GM12864 (cell line): ENCODE data around the gene BFSP1.

Source experiments
- DNase-seq: peaks from one replicate; pipeline ENCODE4 v3.0.0-alpha.2; 2011; ENCODE audit warnings: low read depth
- H3K4me3 ChIP-seq: 2 replicates; pipeline ENCODE4 v1.5.1; 2011; ENCODE audit warnings: mild to moderate bottlenecking, low read depth, low read length, control low read depth
- CTCF ChIP-seq: IDR thresholded peaks from 2 replicates; pipeline ENCODE4 v1.5.1; 2011; ENCODE audit warnings: low read depth, mild to moderate bottlenecking, moderate library complexity, low read length, control low read depth, inconsistent platforms; ENCODE audit errors: missing control alignments

The BFSP1 gene

DNA sequence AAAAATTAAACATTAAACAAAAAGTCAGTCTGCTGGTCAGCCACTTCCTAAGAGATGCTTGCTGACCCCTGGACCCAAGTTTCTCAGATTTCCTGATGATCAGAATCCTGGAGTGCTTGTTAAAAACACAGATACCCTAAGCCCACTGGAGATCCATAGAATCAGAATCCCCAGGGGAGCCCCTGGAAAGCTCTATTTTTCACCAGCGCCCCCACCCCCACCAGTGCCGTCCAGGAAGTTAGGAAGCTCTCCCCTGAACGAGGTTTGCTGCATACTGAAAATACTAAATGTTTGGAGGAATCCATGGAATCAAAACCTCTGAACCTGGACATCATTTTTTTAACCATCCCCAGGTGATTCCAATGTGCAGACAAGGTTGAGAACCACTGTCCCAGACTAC lies 69.2 kb downstream of the BFSP1 start:
- DNase-seq: no peak
- no peak overlapping the region for H3K4me3 ChIP-seq
- TF ChIP-seq CTCF: no peak

DNA sequence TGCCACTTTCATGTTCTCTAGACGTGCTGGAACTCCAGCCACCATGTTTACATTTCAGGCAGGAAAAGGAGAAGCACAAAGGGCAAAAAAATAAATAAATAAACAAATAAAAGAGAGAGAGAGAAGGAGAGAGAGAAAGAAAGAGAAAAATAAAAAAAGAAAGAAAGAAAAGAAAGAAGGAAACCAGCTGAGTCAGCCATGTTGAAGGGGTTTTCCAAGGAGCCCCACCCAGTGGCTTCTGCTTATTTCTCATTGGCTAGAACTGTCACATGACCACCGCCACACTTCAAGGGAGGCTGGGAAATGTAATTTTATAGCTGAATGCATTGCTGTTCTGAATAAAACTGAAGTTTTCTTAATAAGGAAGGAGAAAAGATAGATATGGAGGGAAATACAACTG lies 71.1 kb downstream of the BFSP1 start:
- TF ChIP-seq CTCF: no peak
- DNase-seq: no peak
- no peak overlapping the region for H3K4me3 ChIP-seq

- TF ChIP-seq CTCF: no peak
- H3K4me3 ChIP-seq: no peak overlapping the region
- no peak for DNase-seq
Observed at GRCh38 chr20:17457588-17458190, 73.5 kb downstream of the BFSP1 start.

GRCh38 chr20:17457079-17457478 lies 74.1 kb downstream of the BFSP1 start:
- DNase-seq: no peak
- TF ChIP-seq CTCF: no peak
- H3K4me3 ChIP-seq: no peak overlapping the region

- no peak overlapping the region for H3K4me3 ChIP-seq
- no peak for TF ChIP-seq CTCF
- no peak for DNase-seq
Observed at GRCh38 chr20:17456279-17456678, 74.9 kb downstream of the BFSP1 start.

- DNase-seq: no peak
- no peak overlapping the region for H3K4me3 ChIP-seq
- no peak for TF ChIP-seq CTCF
Observed at GRCh38 chr20:17453592-17453991, 77.6 kb downstream of the BFSP1 start.

GRCh38 chr20:17452441-17452840 lies 78.7 kb downstream of the BFSP1 start:
- no peak for TF ChIP-seq CTCF
- no peak overlapping the region for H3K4me3 ChIP-seq
- DNase-seq: no peak
